D721Med (cell line): ENCODE measurements around the gene DOCK2.

ENCODE experiments used
- DNase-seq: peaks from one replicate; pipeline ENCODE4 v3.0.0; 2011; ENCODE audit warnings: low spot score; ENCODE audit not compliant: insufficient read length
- FAIRE-seq: peaks from 2 replicates; lab custom pipeline; 2011; peaks lifted over from hg19 to GRCh38; lab: Jason Lieb, UNC
- CTCF ChIP-seq: IDR thresholded peaks from 2 replicates; pipeline ENCODE4 v1.5.1; 2012; ENCODE audit warnings: mild to moderate bottlenecking, control low read depth; ENCODE audit not compliant: insufficient read depth; ENCODE audit errors: missing control alignments

Gene DOCK2

GRCh38 chr5:170034231-170034630 lies 397.2 kb downstream of the DOCK2 start:
- FAIRE-seq (no peak), DNase-seq (no peak)
- no peak for TF ChIP-seq CTCF

DNA sequence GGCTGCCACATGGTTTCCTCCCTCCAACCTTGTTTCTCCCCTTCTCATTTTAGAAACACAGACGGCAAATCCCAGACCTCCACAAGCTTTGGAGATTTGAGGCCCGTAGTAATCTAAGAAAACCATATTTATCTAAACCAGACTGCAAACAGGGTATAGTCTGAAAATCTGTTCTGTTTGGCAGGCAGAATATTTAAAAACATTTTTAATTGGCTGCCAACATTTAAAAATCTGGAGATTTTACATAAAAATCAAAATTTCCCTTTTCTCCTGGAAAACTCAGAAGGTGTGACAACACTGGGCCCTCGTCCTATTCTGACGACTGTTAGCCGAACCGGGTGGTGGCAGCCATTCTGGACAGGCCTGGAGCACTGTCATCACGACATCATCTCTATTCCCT lies 401.2 kb downstream of the DOCK2 start:
- no peak for FAIRE-seq
- no peak for TF ChIP-seq CTCF
- no peak for DNase-seq

- DNase-seq = no peak
- TF ChIP-seq CTCF = no peak
- no peak for FAIRE-seq
Measured at GRCh38 chr5:170039830-170040229, 402.8 kb downstream of the DOCK2 start.

DNA sequence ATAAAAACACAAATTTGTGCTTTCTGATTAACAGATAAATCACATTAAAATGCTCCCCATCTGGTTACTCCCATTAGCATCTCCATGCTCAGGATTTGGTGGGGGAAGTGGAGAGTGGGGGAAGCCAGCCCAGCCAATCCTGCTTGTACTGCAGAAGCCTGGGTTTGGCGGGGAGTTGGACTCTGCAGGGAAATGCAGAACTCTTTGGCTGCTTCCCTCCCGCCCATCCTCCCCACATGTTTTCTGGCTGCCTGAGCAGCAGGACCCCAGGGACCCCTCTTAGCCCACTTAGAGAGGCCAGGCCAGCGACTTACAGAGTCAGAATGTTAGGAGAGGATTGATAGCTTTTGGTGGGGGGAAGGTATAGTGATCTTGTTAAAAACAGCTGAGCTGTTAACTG lies 409.2 kb downstream of the DOCK2 start:
- FAIRE-seq = no peak
- TF ChIP-seq CTCF = no peak

GRCh38 chr5:170049713-170050112 lies 412.6 kb downstream of the DOCK2 start:
- FAIRE-seq = no peak
- TF ChIP-seq CTCF = no peak
- no peak for DNase-seq

More for the DNA sequence above, 409.2 kb downstream of the DOCK2 start:
- no peak for DNase-seq

DNA sequence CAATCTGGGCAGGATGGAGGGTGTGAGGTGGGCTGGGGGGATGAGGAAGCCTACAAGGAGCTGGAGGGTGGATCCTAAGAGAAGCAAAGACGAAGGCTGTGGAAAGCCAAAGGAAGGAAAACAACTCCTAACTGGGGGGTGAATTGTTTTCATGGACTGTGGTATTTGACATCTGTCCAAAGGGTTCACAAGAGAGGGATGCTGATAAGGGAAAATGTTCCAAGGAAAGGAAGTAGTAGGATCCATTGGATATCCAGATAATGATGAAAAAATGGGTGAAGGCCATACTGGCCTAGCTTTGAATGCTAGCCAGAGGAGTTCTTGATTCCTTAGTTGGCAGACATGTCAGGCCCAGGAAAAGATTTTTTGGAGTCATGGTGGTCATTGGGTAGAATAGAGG lies 416.8 kb downstream of the DOCK2 start:
- no peak for TF ChIP-seq CTCF
- no peak for FAIRE-seq

GRCh38 chr5:170055606-170056005 lies 418.5 kb downstream of the DOCK2 start:
- TF ChIP-seq CTCF = no peak
- FAIRE-seq (no peak), DNase-seq (no peak)

More for the DNA sequence above, 416.8 kb downstream of the DOCK2 start:
- DNase-seq = no peak
